ENCODE measurements around the gene C19orf25.

Gene C19orf25

DNA sequence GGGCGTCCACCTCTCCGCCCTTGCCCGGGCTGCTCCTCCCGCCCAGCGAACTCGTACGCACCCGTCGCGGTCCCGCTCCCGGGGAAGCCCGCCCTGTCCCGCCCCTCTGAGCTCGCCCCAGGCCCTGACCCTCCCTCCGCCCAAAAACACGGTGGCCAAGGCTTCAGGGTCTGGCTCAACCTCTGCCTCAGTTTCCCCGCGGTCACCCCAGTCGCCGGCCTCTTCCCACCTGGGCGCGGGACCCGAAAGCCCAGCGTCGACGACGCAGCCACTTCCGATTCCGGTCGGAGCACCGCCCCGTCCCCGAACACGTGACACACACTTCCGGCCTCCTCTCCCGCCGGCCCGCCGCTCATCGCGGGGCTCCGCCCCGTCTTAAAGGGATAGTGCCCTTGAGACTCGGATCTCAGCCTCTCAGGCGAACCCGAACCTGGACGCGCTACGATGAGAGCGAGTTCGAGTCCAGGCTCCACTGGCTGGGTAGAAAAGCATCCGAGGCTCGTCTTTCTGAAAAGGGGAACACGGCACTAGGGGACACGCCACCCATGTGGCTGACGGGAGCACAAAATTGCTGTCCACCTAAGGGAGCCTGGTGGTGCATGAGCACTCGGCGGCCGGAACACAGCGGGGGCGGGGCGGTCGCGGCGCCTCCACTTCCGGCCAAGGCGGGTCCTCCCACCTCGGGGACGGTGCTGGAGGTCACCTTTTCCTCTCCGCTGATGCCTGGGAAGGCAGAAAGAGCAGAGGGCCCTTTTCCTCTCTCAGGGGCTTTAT is at the start of gene C19orf25:
C19orf25 (minus strand) TSS at position 282 of the 774 bp plus-strand sequence. CDS start 312 bp downstream, outside the sequence.
- TF ChIP-seq, protein P1, sequence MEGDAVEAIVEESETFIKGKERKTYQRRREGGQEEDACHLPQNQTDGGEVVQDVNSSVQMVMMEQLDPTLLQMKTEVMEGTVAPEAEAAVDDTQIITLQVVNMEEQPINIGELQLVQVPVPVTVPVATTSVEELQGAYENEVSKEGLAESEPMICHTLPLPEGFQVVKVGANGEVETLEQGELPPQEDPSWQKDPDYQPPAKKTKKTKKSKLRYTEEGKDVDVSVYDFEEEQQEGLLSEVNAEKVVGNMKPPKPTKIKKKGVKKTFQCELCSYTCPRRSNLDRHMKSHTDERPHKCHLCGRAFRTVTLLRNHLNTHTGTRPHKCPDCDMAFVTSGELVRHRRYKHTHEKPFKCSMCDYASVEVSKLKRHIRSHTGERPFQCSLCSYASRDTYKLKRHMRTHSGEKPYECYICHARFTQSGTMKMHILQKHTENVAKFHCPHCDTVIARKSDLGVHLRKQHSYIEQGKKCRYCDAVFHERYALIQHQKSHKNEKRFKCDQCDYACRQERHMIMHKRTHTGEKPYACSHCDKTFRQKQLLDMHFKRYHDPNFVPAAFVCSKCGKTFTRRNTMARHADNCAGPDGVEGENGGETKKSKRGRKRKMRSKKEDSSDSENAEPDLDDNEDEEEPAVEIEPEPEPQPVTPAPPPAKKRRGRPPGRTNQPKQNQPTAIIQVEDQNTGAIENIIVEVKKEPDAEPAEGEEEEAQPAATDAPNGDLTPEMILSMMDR (conservative IDR thresholded peaks at IDR 0.05; ENCODE audit: low read depth) = no peak
- peak within 1 kb of the TSS; percentile 79 for H3K27ac ChIP-seq
- ChIA-PET POLR2A (ENCODE audit: low non-redundant PET) (no interaction called here), CTCF (interaction anchor here (0.7 kb wide), 1 partner anchor 27 kb away, joined by 3 read pairs; no protein-coding TSS in a partner anchor)
- DNase-seq (ENCODE audit: low spot score) = peak; percentile 93

DNA sequence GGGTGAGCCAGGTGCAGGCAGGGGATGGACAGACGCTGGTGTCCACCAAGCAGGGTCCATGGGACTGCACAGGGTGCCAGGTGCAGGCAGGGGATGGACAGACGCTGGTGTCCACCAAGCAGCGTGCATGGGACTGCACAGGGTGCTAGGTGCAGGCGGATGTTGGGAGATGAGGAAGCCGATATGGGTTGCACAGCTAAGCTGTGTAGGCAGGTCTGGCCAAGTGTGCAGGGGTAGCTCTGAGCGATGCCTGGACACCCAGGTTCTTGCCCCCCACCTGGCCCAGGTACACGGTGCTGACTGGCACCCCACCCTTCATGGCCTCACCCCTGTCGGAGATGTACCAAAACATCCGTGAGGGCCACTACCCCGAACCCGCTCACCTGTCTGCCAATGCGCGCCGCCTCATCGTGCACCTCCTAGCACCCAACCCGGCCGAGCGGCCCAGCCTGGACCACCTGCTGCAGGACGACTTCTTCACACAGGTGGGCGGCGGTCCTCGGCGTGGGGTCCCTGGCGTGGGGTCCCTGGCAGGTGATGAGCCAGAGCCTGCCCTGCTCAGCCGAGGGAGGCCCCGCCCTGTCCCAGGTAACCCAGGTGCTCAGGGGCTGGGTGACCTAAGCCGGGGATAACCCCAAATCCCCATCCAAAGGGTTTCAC is 48.8 kb upstream of the C19orf25 start:
- ChIA-PET CTCF (interaction anchor here (0.6 kb wide), 1 partner anchor 1042 kb away, joined by 4 read pairs; no protein-coding TSS in a partner anchor), POLR2A (ENCODE audit: low non-redundant PET) (no interaction called here)
- no peak overlapping the region for H3K27ac ChIP-seq
- no peak for DNase-seq (ENCODE audit: low spot score)
- TF ChIP-seq, protein P1 (conservative IDR thresholded peaks at IDR 0.05; ENCODE audit: low read depth) = no peak

DNA sequence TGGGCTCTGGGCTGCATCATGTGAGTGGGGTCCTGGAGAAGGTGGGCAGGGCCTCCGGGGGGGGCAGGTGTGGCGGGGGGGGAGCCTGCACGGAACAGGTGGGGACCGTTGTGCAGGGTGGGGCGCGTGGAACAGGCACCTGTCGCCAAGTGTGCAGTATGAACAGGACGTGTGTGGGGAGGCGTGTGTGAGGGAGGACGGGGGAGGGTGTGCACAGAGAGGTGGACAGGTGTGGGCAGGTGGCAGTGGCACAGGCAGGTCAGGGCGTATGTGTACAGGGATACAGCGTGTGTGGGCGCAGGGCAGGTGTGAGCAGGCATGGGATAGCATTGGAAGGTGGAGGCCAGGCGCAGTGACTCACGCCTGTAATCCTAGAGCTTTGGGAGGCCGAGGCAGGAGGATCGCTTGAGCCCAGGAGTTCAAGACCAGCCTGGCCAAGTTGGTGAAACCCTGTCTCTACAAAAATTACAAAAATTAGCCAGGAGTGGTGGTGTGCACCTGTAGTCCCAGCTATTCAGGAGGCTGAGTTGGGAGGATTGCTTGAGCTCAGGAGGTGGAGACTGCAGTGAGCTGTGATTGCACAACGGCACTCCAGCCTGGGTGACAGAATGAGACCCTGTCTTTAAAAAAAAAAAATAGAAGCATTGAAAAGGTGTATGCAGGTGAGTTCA is 48.1 kb upstream of the C19orf25 start:
- TF ChIP-seq, protein P1 (conservative IDR thresholded peaks at IDR 0.05; ENCODE audit: low read depth) = no peak
- ChIA-PET CTCF (interaction anchor here (0.6 kb wide), 1 partner anchor 1043 kb away, joined by 4 read pairs; no protein-coding TSS in a partner anchor), POLR2A (ENCODE audit: low non-redundant PET) (no interaction called here)
- no peak for DNase-seq (ENCODE audit: low spot score)
- H3K27ac ChIP-seq = no peak overlapping the region

DNA sequence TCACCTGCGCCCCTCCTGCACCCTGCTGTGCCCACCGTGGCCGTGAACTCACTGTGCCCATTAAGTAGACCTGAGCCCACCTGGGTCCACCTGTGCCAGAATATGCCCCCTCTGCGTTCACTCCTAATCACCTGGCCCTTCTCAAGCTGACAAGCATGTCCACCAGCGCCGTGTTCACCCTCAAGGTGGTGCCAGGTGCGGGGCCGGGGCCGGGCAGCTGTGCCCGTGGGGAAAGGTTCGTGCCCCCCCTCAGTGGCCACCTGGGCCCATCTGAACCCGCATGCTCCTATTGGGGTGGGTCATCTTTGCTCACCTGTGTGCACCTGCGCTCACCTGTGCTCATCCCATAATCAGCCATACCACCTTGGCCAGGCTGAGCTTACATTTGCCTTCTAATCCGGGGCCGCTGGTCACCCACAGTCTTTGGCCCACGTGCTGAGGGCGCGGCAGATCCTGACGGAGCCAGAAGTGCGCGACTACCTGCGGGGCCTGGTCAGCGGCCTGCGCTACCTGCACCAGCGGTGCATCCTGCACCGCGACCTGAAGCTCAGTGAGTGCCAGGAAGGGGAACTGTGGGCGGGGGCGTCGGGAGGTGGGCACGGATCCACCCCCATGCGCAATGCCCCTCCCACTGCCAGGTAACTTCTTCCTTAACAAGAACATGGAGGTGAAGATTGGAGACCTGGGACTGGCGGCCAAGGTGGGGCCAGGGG is 47.2 kb upstream of the C19orf25 start:
- no peak overlapping the region for H3K27ac ChIP-seq
- no peak for DNase-seq (ENCODE audit: low spot score)
- CTCF ChIA-PET = interaction anchor here (0.6 kb wide), 1 partner anchor 12 kb away, joined by 3 read pairs; no protein-coding TSS in a partner anchor
- POLR2A ChIA-PET (ENCODE audit: low non-redundant PET) = no interaction called here
- TF ChIP-seq, protein P1 (conservative IDR thresholded peaks at IDR 0.05; ENCODE audit: low read depth) = no peak

DNA sequence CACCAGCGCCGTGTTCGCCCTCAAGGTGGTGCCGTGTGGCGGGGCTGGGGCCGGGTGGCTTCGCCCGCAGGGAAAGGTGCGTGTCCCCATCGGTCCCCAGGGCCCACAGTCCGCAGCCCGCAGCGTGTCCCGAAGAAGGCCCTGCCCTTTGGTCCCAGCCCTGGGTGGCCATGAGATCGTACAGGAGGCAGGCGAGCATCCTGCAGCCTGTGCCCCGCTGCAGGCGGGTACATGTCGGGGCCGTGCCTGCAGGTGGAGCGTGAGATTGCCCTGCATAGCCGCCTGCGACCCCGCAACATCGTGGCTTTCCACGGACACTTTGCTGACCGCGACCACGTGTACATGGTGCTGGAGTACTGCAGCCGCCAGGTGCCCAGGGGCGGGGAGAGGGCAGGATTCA is 46.3 kb upstream of the C19orf25 start:
- TF ChIP-seq, protein P1 (conservative IDR thresholded peaks at IDR 0.05; ENCODE audit: low read depth) = no peak
- DNase-seq (ENCODE audit: low spot score) = no peak
- CTCF ChIA-PET = no interaction called here
- H3K27ac ChIP-seq = no peak overlapping the region
- POLR2A ChIA-PET (ENCODE audit: low non-redundant PET) = no interaction called here

DNA sequence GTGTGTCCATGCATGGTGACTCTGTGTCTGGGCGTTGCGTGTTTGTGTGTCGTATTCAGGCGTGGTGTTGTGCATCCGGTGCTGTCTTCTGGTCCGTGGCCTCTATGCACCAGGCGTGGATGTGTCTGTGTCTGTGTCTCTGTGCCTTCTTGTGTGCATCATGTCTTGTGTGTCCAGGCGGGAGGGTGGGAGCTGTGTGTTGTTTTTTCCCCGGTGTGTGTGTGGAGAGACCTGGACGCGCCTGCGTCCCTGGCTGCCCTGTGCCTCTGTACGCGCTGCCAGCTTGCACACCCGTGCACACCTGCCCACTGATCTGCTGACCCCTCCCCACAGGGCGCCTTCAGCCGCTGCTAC is 45.9 kb upstream of the C19orf25 start:
- ChIA-PET POLR2A (ENCODE audit: low non-redundant PET) (interaction anchor here (0.5 kb wide), 1 partner anchor 122 kb away, joined by 4 read pairs; no protein-coding TSS in a partner anchor), CTCF (no interaction called here)
- TF ChIP-seq, protein P1 (conservative IDR thresholded peaks at IDR 0.05; ENCODE audit: low read depth) = no peak
- H3K27ac ChIP-seq = no peak overlapping the region
- no peak for DNase-seq (ENCODE audit: low spot score)
